ENCODE data around the gene FGF13. TPM values are rescaled to one million over a fixed set of nuclear protein-coding genes. Genes with fewer than 3 reads are reported as not detected.

Gene FGF13
- total RNA-seq, 1 experiment from 2014 or later = 17.1 TPM

DNA sequence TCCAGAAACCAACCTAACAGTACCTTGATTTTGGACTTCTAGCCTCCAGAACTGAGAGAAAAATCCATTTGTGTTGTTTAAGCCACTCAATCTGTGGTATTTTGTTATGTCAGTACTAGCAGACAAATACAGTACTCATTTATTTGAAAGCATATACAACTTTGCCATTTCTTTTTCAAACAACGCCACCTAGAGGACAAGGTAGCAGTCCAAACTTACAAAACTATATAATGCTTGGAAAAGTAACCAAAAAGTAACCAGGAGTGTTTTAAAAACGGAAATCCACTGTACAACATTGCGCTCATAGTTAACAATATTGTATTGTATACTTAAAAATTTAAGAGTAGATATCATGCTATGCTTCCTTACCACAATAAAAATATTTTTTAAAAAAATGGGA is 37.0 kb upstream of the FGF13 start:
- H3K23ac ChIP-seq (ENCODE audit: insufficient read length, low read depth, low read length) = no peak overlapping the region
- TF ChIP-seq, protein P1, sequence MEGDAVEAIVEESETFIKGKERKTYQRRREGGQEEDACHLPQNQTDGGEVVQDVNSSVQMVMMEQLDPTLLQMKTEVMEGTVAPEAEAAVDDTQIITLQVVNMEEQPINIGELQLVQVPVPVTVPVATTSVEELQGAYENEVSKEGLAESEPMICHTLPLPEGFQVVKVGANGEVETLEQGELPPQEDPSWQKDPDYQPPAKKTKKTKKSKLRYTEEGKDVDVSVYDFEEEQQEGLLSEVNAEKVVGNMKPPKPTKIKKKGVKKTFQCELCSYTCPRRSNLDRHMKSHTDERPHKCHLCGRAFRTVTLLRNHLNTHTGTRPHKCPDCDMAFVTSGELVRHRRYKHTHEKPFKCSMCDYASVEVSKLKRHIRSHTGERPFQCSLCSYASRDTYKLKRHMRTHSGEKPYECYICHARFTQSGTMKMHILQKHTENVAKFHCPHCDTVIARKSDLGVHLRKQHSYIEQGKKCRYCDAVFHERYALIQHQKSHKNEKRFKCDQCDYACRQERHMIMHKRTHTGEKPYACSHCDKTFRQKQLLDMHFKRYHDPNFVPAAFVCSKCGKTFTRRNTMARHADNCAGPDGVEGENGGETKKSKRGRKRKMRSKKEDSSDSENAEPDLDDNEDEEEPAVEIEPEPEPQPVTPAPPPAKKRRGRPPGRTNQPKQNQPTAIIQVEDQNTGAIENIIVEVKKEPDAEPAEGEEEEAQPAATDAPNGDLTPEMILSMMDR (conservative IDR thresholded peaks at IDR 0.05) = peak; percentile 76

More for the DNA sequence above, 37.0 kb upstream of the FGF13 start:
- no peaks in the 10 kb centered on the region for H3K4me1 Mint-ChIP-seq
- no peak overlapping the region for H3K4me2 ChIP-seq (ENCODE audit: insufficient read depth, insufficient read length, low read length)
- no peak overlapping the region for H3K27ac ChIP-seq (ENCODE audit: insufficient read length, low read depth, low read length)
- no peak overlapping the region for H2BK120ac ChIP-seq (ENCODE audit: low read depth, low read length, poor library complexity, severe bottlenecking)
- no peak overlapping the region for H3K4ac ChIP-seq (ENCODE audit: low read depth, low read length)
- H3K27me3 ChIP-seq (ENCODE audit: insufficient read depth, low read length) = no peaks in the 10 kb centered on the region
- no peak overlapping the region for H3T11ph ChIP-seq (ENCODE audit: low read length)
- no peaks in the 10 kb centered on the region for H3K4me1 ChIP-seq (ENCODE audit: insufficient read depth, low read length)
- H4K20me1 ChIP-seq (ENCODE audit: control insufficient read depth, insufficient read depth, insufficient read length) = no peaks in the 10 kb centered on the region
- H3K23me2 ChIP-seq (ENCODE audit: insufficient read length, low read depth, low read length, poor library complexity, severe bottlenecking) = no peaks in the 10 kb centered on the region
- no peak overlapping the region for H4K91ac ChIP-seq (ENCODE audit: insufficient read length, low read depth, low read length)
- no peak overlapping the region for H3K56ac ChIP-seq (ENCODE audit: insufficient read length, low read depth, low read length)
- no peak overlapping the region for H3K14ac ChIP-seq (ENCODE audit: insufficient read depth, low read length)
- H4K8ac ChIP-seq (replicated peaks; ENCODE audit: insufficient read length, low read depth, low read length) = no peak overlapping the region
- no peak overlapping the region for H2AK5ac ChIP-seq (ENCODE audit: insufficient read length, low read length)
- no peaks in the 10 kb centered on the region for H3K79me1 ChIP-seq (ENCODE audit: insufficient read depth, low read depth, low read length, poor library complexity, severe bottlenecking)
- no peak overlapping the region for H3K9ac ChIP-seq (ENCODE audit: extremely low read depth, insufficient read length, low read length)
- H4K5ac ChIP-seq (ENCODE audit: insufficient read length, low read depth, low read length) = no peak overlapping the region
- WGBS (ENCODE audit: extremely low coverage, insufficient read length, low lambda C conversion rate) = no CpG with 5 or more reads among the region's 3 CpGs
- no peaks in the 10 kb centered on the region for H3K27me3 Mint-ChIP-seq (ENCODE audit: low read depth)
- H2BK15ac ChIP-seq (ENCODE audit: low read depth, low read length) = no peak overlapping the region
- peaks cover 0 to 32% of the 10 kb centered on the region in 2 experiments; a peak in 2 of 5 replicates for H3K9me3 Mint-ChIP-seq
- H3K27ac Mint-ChIP-seq = no peak overlapping the region
- no peak overlapping the region for H2BK12ac ChIP-seq (ENCODE audit: insufficient read length, low read depth, low read length)
- no peak overlapping the region for H3K18ac ChIP-seq (ENCODE audit: insufficient read length, low read depth, low read length)
- no peaks in the 10 kb centered on the region for H3K79me2 ChIP-seq (ENCODE audit: insufficient read depth, low read length)
- no peak overlapping the region for H3K4me3 Mint-ChIP-seq
- H3K36me3 Mint-ChIP-seq (ENCODE audit: insufficient read depth in 1 of 3, low read depth in 3 of 3) = no peaks in the 10 kb centered on the region
- H3K9me3 ChIP-seq (ENCODE audit: control insufficient read depth, low read depth, low read length) = no peaks in the 10 kb centered on the region
- DNase-seq = no peak
- no peak overlapping the region for H2BK5ac ChIP-seq (ENCODE audit: insufficient read length, low read length)
- H2AFZ ChIP-seq (ENCODE audit: low read length) = no peak overlapping the region
- H2BK20ac ChIP-seq (ENCODE audit: low read depth, low read length, poor library complexity, severe bottlenecking) = no peak overlapping the region
